Measurements from ENCODE around the gene GALR1.

GALR1 gene

DNA sequence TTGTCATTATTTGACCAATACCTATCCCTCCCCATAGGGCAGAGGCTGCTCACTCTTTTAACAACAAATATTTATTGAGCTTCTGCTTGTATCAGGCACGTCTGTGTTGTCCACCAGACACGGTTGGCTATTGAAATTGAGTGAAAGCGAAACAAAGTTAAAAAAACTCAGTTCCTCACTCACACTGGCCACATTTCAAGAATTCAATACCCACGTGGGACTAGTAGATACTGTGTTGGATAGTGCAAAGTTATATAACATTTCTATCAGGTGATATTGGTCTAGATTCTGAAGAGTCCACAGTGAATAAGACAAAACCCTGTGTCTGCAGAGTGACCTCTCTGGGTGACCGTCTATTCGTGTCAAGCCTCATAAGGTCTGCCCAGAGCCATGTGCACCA, 43.9 kb upstream of the GALR1 start:
- Histone ChIP-seq H3K36me3 (ENCODE audit: control insufficient read depth, insufficient read depth, low read length) (no peaks in the 10 kb centered on the region), H3K27me3 (replicated peaks; ENCODE audit: control insufficient read depth, insufficient read depth, low read length) (no peaks in the 10 kb centered on the region), H3K4me3 (replicated peaks; ENCODE audit: low read depth, low read length) (no peak overlapping the region)
- DNase-seq (ENCODE audit: extremely low read depth, insufficient read length) = no peak
- no peak for TF ChIP-seq CTCF (IDR thresholded peaks at IDR 0.05; ENCODE audit: insufficient read depth, low read length, poor library complexity, severe bottlenecking)

GRCh38 chr18:77206676-77207374, 42.8 kb upstream of the GALR1 start:
- Histone ChIP-seq H3K4me3 (replicated peaks; ENCODE audit: low read depth, low read length) (no peak overlapping the region), H3K36me3 (ENCODE audit: control insufficient read depth, insufficient read depth, low read length) (no peaks in the 10 kb centered on the region), H3K27me3 (replicated peaks; ENCODE audit: control insufficient read depth, insufficient read depth, low read length) (no peaks in the 10 kb centered on the region)
- DNase-seq (ENCODE audit: extremely low read depth, insufficient read length) = no peak
- no peak for TF ChIP-seq CTCF (IDR thresholded peaks at IDR 0.05; ENCODE audit: insufficient read depth, low read length, poor library complexity, severe bottlenecking)

DNA sequence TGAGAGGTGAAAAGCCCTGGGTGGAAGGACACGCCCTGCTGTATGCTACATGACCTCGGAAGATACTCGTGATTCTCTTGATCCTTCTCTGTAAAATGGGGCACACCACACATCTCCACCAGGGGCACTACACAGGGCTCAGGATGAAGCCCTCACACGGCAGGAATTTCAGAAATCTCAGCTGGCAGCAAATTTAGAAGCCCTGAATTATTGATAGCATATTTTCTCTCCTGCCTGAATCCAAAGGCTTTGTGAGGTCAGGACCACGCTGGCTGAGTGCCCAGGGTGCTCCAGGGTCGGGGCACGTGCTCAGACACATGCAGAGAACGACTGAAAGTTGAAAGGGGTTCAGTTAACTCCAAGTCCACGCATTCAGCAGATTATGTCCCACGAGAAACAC, 42.1 kb upstream of the GALR1 start:
- no peak for DNase-seq (ENCODE audit: extremely low read depth, insufficient read length)
- Histone ChIP-seq H3K4me3 (replicated peaks; ENCODE audit: low read depth, low read length) (no peak overlapping the region), H3K27me3 (replicated peaks; ENCODE audit: control insufficient read depth, insufficient read depth, low read length) (no peaks in the 10 kb centered on the region), H3K36me3 (ENCODE audit: control insufficient read depth, insufficient read depth, low read length) (no peaks in the 10 kb centered on the region)
- peak; percentile 65 for TF ChIP-seq CTCF (IDR thresholded peaks at IDR 0.05; ENCODE audit: insufficient read depth, low read length, poor library complexity, severe bottlenecking)

- no peak for TF ChIP-seq CTCF (IDR thresholded peaks at IDR 0.05; ENCODE audit: insufficient read depth, low read length, poor library complexity, severe bottlenecking)
- no peaks in the 10 kb centered on the region for H3K36me3 ChIP-seq (ENCODE audit: control insufficient read depth, insufficient read depth, low read length)
- no peak for DNase-seq (ENCODE audit: extremely low read depth, insufficient read length)
- H3K4me3 ChIP-seq (replicated peaks; ENCODE audit: low read depth, low read length) = no peak overlapping the region
- no peaks in the 10 kb centered on the region for H3K27me3 ChIP-seq (replicated peaks; ENCODE audit: control insufficient read depth, insufficient read depth, low read length)
These were observed 40.7 kb upstream of the GALR1 start for GRCh38 chr18:77208964-77209363.

DNA sequence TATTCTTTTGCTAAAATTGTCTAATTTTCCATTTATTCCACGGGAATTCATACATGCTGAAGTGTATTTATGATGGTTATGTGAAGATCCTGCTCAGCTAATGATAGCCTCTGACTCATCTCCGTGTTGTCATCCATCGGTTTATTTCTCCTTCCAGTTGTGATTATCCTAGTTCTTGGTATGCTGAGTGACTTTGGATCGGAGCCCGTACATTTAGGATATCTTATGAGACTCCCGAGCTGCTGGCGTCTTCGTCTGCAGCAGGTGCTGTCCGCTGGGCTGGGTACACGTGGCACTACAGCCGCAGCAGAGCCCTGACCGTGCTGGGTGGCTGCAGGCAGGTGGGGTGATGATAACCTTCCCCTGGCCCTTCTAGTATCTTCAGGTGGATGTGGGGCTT, 40.1 kb upstream of the GALR1 start:
- TF ChIP-seq CTCF (IDR thresholded peaks at IDR 0.05; ENCODE audit: insufficient read depth, low read length, poor library complexity, severe bottlenecking) = no peak
- Histone ChIP-seq H3K4me3 (replicated peaks; ENCODE audit: low read depth, low read length) (no peak overlapping the region), H3K36me3 (ENCODE audit: control insufficient read depth, insufficient read depth, low read length) (no peaks in the 10 kb centered on the region), H3K27me3 (replicated peaks; ENCODE audit: control insufficient read depth, insufficient read depth, low read length) (no peaks in the 10 kb centered on the region)
- no peak for DNase-seq (ENCODE audit: extremely low read depth, insufficient read length)

DNA sequence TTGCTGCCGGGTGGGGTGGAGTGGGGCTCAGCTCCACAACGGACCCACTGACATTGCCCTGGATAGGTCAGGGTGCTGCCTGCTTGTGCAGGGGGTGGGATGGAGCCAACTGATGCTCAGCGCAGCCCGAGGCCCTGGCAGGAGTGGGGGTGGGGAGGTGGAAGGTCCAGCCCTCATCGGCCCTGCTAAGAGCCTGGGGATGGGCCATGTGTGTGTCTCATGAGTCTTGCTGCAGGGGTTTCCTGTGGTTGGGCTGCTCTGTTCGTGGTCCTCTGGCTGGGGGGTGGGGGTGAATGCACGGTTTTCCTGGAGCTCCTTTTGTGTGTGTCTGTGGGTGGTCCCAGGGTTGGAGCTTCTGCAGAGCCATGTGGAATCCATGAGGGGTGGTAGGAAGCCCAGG, 39.4 kb upstream of the GALR1 start:
- Histone ChIP-seq H3K4me3 (replicated peaks; ENCODE audit: low read depth, low read length) (no peak overlapping the region), H3K36me3 (ENCODE audit: control insufficient read depth, insufficient read depth, low read length) (no peaks in the 10 kb centered on the region), H3K27me3 (replicated peaks; ENCODE audit: control insufficient read depth, insufficient read depth, low read length) (no peaks in the 10 kb centered on the region)
- TF ChIP-seq CTCF (IDR thresholded peaks at IDR 0.05; ENCODE audit: insufficient read depth, low read length, poor library complexity, severe bottlenecking) = no peak
- no peak for DNase-seq (ENCODE audit: extremely low read depth, insufficient read length)
